Choroid plexus epithelial cell (primary cell): ENCODE results near the gene ARHGEF7.
A peak's percentile ranks its signal among the peaks of the same experiment; 100 is the strongest.

Source experiments
- DNase-seq: peaks from one replicate; pipeline ENCODE4 v3.0.0-alpha.2; 2010; ENCODE audit warnings: low read depth
- H3K4me3 ChIP-seq: 2 replicates; pipeline ENCODE4 v1.5.1; 2011; ENCODE audit warnings: low read depth, mild to moderate bottlenecking, control low read depth, low read length, moderate library complexity
- CTCF ChIP-seq: conservative IDR thresholded peaks from 2 replicates; pipeline ENCODE4 v1.5.1; 2011; ENCODE audit warnings: low read depth, mild to moderate bottlenecking, control low read depth, inconsistent platforms, low read length, moderate library complexity

Gene ARHGEF7

GRCh38 chr13:111278258-111278657, 163.1 kb downstream of the ARHGEF7 start:
- H3K4me3 ChIP-seq: no peak overlapping the region
- no peak for DNase-seq

GRCh38 chr13:111278743-111279652, 163.9 kb downstream of the ARHGEF7 start:
- H3K4me3 ChIP-seq: no peak overlapping the region
- TF ChIP-seq CTCF: no peak
- DNase-seq: no peak

More at GRCh38 chr13:111278258-111278657, 163.1 kb downstream of the ARHGEF7 start:
- no peak for TF ChIP-seq CTCF

GRCh38 chr13:111280226-111280625, 165.1 kb downstream of the ARHGEF7 start:
- DNase-seq: no peak
- H3K4me3 ChIP-seq: no peak overlapping the region
- no peak for TF ChIP-seq CTCF

GRCh38 chr13:111280681-111281585, 165.8 kb downstream of the ARHGEF7 start:
- no peak overlapping the region for H3K4me3 ChIP-seq
- DNase-seq: peak; percentile 78
- TF ChIP-seq CTCF: no peak

- no peak for TF ChIP-seq CTCF
- no peak overlapping the region for H3K4me3 ChIP-seq
- peak; percentile 81 for DNase-seq
Observed at GRCh38 chr13:111281751-111282311, 166.7 kb downstream of the ARHGEF7 start.

GRCh38 chr13:111282425-111282824, 167.3 kb downstream of the ARHGEF7 start:
- peak; percentile 12 for DNase-seq
- no peak for TF ChIP-seq CTCF
- H3K4me3 ChIP-seq: no peak overlapping the region
